ENCODE measurements around the gene GALNT18. TPM values are rescaled to one million over a fixed set of nuclear protein-coding genes. Genes with fewer than 3 reads are reported as not detected.

GALNT18 gene
- total and polyA plus RNA-seq, 9 donors, result 3.0 to 13.2 (median 7.7) TPM

DNA sequence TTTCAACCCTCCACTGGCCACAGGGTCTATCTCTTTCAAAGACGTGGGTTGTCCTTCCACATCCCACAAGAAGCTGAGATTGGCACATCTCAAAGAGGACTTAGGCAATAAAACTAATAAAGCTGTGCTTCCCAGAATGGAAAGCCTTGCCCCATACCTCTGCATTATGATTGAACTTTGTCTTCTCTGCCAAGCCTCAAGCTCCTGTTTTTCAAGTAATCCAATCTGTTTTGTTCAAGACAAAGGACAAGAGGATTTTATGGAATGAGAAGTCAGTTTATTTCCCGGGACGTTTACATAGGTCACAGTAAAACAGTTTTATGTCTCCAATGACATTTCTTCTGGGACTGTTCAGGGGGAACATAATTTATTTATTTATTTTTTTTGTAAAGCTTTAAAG, 108.4 kb downstream of the GALNT18 start:
- no peak for DNase-seq

DNA sequence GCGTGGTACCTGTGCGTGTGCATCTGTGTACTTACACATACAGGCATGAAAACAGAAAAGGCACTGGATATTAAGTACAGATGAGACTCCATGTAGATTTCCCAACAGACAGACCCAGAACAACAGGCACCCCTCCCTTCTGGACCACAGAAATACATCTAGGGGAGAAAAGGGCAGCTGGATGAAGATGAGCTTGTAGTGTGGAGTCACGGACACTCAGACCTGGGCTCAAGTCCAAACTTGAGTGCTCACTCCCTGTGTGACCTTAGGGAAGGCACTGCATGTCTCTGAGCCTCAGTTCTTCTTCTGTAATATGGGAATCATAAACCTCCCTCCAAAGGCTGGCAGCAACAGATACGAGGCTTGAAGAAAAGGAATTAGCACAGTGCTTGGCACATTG, 108.9 kb downstream of the GALNT18 start:
- Histone ChIP-seq H3K4me3 (no peak overlapping the region), H3K27me3 (no peaks in the 10 kb centered on the region), H3K27ac (no peak overlapping the region), H3K36me3 (no peaks in the 10 kb centered on the region), H3K4me1 (ENCODE audit: insufficient read depth) (no peaks in the 10 kb centered on the region), H3K9me3 (no peaks in the 10 kb centered on the region)
- intact Hi-C loops (cut with DNase I), result loop anchor here in 1 of 4 donors (10.0 kb wide), 1 partner anchor 252 kb away; no protein-coding TSS in a partner anchor
- no peak for DNase-seq
- TF ChIP-seq, protein P1, sequence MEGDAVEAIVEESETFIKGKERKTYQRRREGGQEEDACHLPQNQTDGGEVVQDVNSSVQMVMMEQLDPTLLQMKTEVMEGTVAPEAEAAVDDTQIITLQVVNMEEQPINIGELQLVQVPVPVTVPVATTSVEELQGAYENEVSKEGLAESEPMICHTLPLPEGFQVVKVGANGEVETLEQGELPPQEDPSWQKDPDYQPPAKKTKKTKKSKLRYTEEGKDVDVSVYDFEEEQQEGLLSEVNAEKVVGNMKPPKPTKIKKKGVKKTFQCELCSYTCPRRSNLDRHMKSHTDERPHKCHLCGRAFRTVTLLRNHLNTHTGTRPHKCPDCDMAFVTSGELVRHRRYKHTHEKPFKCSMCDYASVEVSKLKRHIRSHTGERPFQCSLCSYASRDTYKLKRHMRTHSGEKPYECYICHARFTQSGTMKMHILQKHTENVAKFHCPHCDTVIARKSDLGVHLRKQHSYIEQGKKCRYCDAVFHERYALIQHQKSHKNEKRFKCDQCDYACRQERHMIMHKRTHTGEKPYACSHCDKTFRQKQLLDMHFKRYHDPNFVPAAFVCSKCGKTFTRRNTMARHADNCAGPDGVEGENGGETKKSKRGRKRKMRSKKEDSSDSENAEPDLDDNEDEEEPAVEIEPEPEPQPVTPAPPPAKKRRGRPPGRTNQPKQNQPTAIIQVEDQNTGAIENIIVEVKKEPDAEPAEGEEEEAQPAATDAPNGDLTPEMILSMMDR (IDR thresholded peaks at IDR 0.05), result no peak
- no peak for TF ChIP-seq EP300 (IDR thresholded peaks at IDR 0.05)
- TF ChIP-seq POLR2A (IDR thresholded peaks at IDR 0.05), result no peak
- WGBS, 3 donors, result 83 to 91% (median 89%) methylated on average over 4 of the region's 4 CpGs

More for the DNA sequence above, 108.4 kb downstream of the GALNT18 start:
- H3K4me3 ChIP-seq, result no peak overlapping the region
- H3K27ac ChIP-seq, result no peak overlapping the region
- no peaks in the 10 kb centered on the region for H3K4me1 ChIP-seq (ENCODE audit: insufficient read depth)
- H3K9me3 ChIP-seq, result no peaks in the 10 kb centered on the region
- 65 to 91% (median 90%) methylated on average over 3 of the region's 3 CpGs for WGBS, 3 donors
- H3K27me3 ChIP-seq, result no peaks in the 10 kb centered on the region
- TF ChIP-seq POLR2A (IDR thresholded peaks at IDR 0.05), result no peak
- TF ChIP-seq EP300 (IDR thresholded peaks at IDR 0.05), result no peak
- TF ChIP-seq, protein P1 (IDR thresholded peaks at IDR 0.05), result no peak
- intact Hi-C loops (cut with DNase I), result loop anchor here in 1 of 4 donors (10.0 kb wide), 1 partner anchor 251 kb away; no protein-coding TSS in a partner anchor
- H3K36me3 ChIP-seq, result no peaks in the 10 kb centered on the region

DNA sequence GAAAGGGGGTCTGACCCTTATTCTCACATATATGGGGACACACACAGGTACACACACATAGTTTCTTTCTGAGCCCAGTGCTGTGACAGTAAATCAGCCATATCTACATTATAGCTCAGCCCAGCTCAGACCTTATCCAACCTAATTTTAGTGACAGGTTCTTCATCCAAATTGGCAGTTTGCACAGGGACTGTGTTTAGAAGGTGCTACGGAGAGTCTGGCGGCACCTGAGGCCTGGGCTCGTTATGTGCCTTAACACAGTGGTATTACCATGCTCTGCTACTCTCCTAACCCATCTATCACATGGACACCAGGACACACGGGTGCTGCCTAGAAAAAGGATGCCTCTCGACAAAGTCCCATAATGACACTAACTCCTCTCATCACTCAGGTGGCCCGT, 109.3 kb downstream of the GALNT18 start:
- intact Hi-C loops (cut with DNase I), result loop anchor here in 1 of 4 donors (10.0 kb wide), 1 partner anchor 252 kb away; no protein-coding TSS in a partner anchor
- Histone ChIP-seq H3K4me3 (no peak overlapping the region), H3K27ac (no peak overlapping the region), H3K9me3 (no peaks in the 10 kb centered on the region), H3K36me3 (no peaks in the 10 kb centered on the region), H3K27me3 (no peaks in the 10 kb centered on the region), H3K4me1 (ENCODE audit: insufficient read depth) (no peaks in the 10 kb centered on the region)
- 93 to 96% (median 94%) methylated on average over 6 of the region's 6 CpGs for WGBS, 3 donors
- TF ChIP-seq POLR2A (IDR thresholded peaks at IDR 0.05) (no peak), EP300 (IDR thresholded peaks at IDR 0.05) (no peak)
- TF ChIP-seq, protein P1 (IDR thresholded peaks at IDR 0.05), result no peak
- DNase-seq, result no peak

GRCh38 chr11:11512090-11512489, 109.7 kb downstream of the GALNT18 start:
- H3K4me1 ChIP-seq (ENCODE audit: insufficient read depth), result no peaks in the 10 kb centered on the region
- H3K27me3 ChIP-seq, result no peaks in the 10 kb centered on the region
- TF ChIP-seq EP300 (IDR thresholded peaks at IDR 0.05), result no peak
- TF ChIP-seq, protein P1 (IDR thresholded peaks at IDR 0.05), result no peak
- intact Hi-C loops (cut with DNase I), result loop anchor here in 1 of 4 donors (10.0 kb wide), 1 partner anchor 253 kb away; no protein-coding TSS in a partner anchor
- no peaks in the 10 kb centered on the region for H3K9me3 ChIP-seq
- H3K36me3 ChIP-seq, result no peaks in the 10 kb centered on the region
- H3K27ac ChIP-seq, result no peak overlapping the region
- DNase-seq, result no peak
- 97 to 99% (median 97%) methylated on average over 6 of the region's 6 CpGs for WGBS, 3 donors
- no peak overlapping the region for H3K4me3 ChIP-seq

All from ovary (tissue), 9 donors.